Fibroblast of lung (primary cell): ENCODE measurements around the gene BARX2. TPM values are rescaled to one million over a fixed set of nuclear protein-coding genes. Genes with fewer than 3 reads are reported as not detected.

Source experiments
- DNase-seq, 2 donors: peaks; one replicate each; pipeline versions ENCODE4 v3.0.0 to v3.0.0-alpha.2; 2010; ENCODE audit warnings: low read depth in 2 of 2
- H2AFZ ChIP-seq: 2 replicates; pipeline ENCODE4 v1.5.1; 2012; ENCODE audit warnings: low read length, control low read depth, inconsistent platforms
- H3K27ac ChIP-seq: 2 replicates; pipeline ENCODE4 v1.5.1; 2011; ENCODE audit warnings: low read length, control low read depth; ENCODE audit not compliant: insufficient read depth
- H3K27me3 ChIP-seq: 2 replicates; pipeline ENCODE4 v1.5.1; 2011; ENCODE audit warnings: mild to moderate bottlenecking, low read length; ENCODE audit not compliant: control insufficient read depth, insufficient read depth
- H3K36me3 ChIP-seq: 2 replicates; pipeline ENCODE4 v1.5.1; 2011; ENCODE audit warnings: low read length; ENCODE audit not compliant: control insufficient read depth, insufficient read depth
- H3K4me1 ChIP-seq: 2 replicates; pipeline ENCODE4 v1.5.1; 2011; ENCODE audit warnings: low read length; ENCODE audit not compliant: control insufficient read depth, insufficient read depth; ENCODE audit errors: extremely low read depth
- H3K4me2 ChIP-seq: 2 replicates; pipeline ENCODE4 v1.5.1; 2011; ENCODE audit warnings: low read length, control low read depth; ENCODE audit not compliant: insufficient read depth; ENCODE audit errors: extremely low read depth
- H3K4me3 ChIP-seq, 4 experiments: fragments of 200-600 bp in 1 of 4; sonication (generic) in 1 of 4; replicated peaks in 1 of 4; 2 replicates each; pipeline ENCODE4 v1.5.1; 2011 to 2016; ENCODE audit warnings: low read length in 4 of 4, low read depth in 3 of 4, mild to moderate bottlenecking in 3 of 4, control low read depth in 2 of 4, inconsistent platforms in 1 of 4, mixed read lengths in 1 of 4; ENCODE audit not compliant: insufficient read depth in 1 of 4; ENCODE audit errors: control extremely low read depth in 1 of 4
- H3K79me2 ChIP-seq: 2 replicates; pipeline ENCODE4 v1.5.1; 2012; ENCODE audit warnings: mild to moderate bottlenecking, low read length, inconsistent platforms; ENCODE audit not compliant: control insufficient read depth, insufficient read depth
- H3K9ac ChIP-seq: 2 replicates; pipeline ENCODE4 v1.5.1; 2011; ENCODE audit warnings: mild to moderate bottlenecking, low read length, control low read depth; ENCODE audit not compliant: insufficient read depth
- H3K9me3 ChIP-seq: 2 replicates; pipeline ENCODE4 v1.5.1; 2012; ENCODE audit warnings: low read depth, low read length; ENCODE audit not compliant: control insufficient read depth, insufficient read depth
- H4K20me1 ChIP-seq: 2 replicates; pipeline ENCODE4 v1.5.1; 2011; ENCODE audit warnings: low read length; ENCODE audit not compliant: control insufficient read depth, insufficient read depth; ENCODE audit errors: extremely low read depth
- CTCF ChIP-seq, 2 donors: IDR thresholded peaks in 1 of 2; conservative IDR thresholded peaks in 1 of 2; 1 replicate in 1 of 2; 2 replicates in 1 of 2; pipeline ENCODE4 v1.5.1; 2011 to 2012; ENCODE audit warnings: low read length in 2 of 2, control low read depth in 1 of 2, inconsistent platforms in 1 of 2, low read depth in 1 of 2, mild to moderate bottlenecking in 1 of 2
- EZH2 ChIP-seq: IDR thresholded peaks from 2 replicates; pipeline ENCODE4 v1.5.1; 2012; ENCODE audit warnings: low read length, control low read depth, mild to moderate bottlenecking; ENCODE audit errors: missing control alignments
- polyA plus RNA-seq, 2 donors: library from polyadenylated mRNA; depleted of rRNA in 1 of 2; stranded (reverse) in 1 of 2; unstranded in 1 of 2; fragments of >200 nt; gene quantifications; 2 replicates each; pipeline ENCODE4 v1.2.1, GENCODE V29; 2011 to 2012; ENCODE audit warnings: missing spikeins in 1 of 2
- total RNA-seq: library from RNA; depleted of rRNA; stranded (reverse); fragments of >200 nt; gene quantifications from 2 replicates; pipeline ENCODE4 v1.2.1, GENCODE V29; 2014

Gene BARX2
- total and polyA plus RNA-seq, 2 donors (not counting 1 experiment from before 2014, with no cell fraction given), result not detected

- H3K36me3 ChIP-seq, result no peaks in the 10 kb centered on the region
- H3K79me2 ChIP-seq, result no peaks in the 10 kb centered on the region
- H3K4me1 ChIP-seq, result no peaks in the 10 kb centered on the region
- no peak for TF ChIP-seq EZH2
- no peak overlapping the region for H3K4me3 ChIP-seq
- H2AFZ ChIP-seq, result no peak overlapping the region
- no peaks in the 10 kb centered on the region for H3K9me3 ChIP-seq
- H3K27me3 ChIP-seq, result no peaks in the 10 kb centered on the region
- no peak overlapping the region for H3K4me2 ChIP-seq
- H3K9ac ChIP-seq, result no peak overlapping the region
- no peak for DNase-seq
- no peak overlapping the region for H3K27ac ChIP-seq
- no peaks in the 10 kb centered on the region for H4K20me1 ChIP-seq
Measured at GRCh38 chr11:129423426-129423825, 47.8 kb downstream of the BARX2 start.

- Histone ChIP-seq H3K9ac (no peak overlapping the region), H3K4me1 (no peaks in the 10 kb centered on the region), H3K9me3 (no peaks in the 10 kb centered on the region), H3K27me3 (no peaks in the 10 kb centered on the region), H3K4me2 (no peak overlapping the region), H4K20me1 (no peaks in the 10 kb centered on the region), H3K79me2 (no peaks in the 10 kb centered on the region), H3K4me3 (no peak overlapping the region), H3K36me3 (no peaks in the 10 kb centered on the region), H2AFZ (no peak overlapping the region), H3K27ac (no peak overlapping the region)
- DNase-seq, result no peak
- TF ChIP-seq EZH2 (no peak), CTCF (conservative IDR thresholded peaks at IDR 0.05 in 1 of 2, IDR thresholded peaks at IDR 0.05 in 1 of 2; ENCODE audit: low read depth in 1 of 2, low read length in 2 of 2) (no peak)
Measured at GRCh38 chr11:129425214-129425613, 49.6 kb downstream of the BARX2 start.

GRCh38 chr11:129426038-129426437, 50.4 kb downstream of the BARX2 start:
- Histone ChIP-seq H3K9ac (no peak overlapping the region), H3K36me3 (no peaks in the 10 kb centered on the region), H3K27ac (no peak overlapping the region), H3K9me3 (no peaks in the 10 kb centered on the region), H3K4me3 (no peak overlapping the region), H2AFZ (no peak overlapping the region), H3K27me3 (no peaks in the 10 kb centered on the region), H3K79me2 (no peaks in the 10 kb centered on the region), H3K4me1 (no peaks in the 10 kb centered on the region), H4K20me1 (no peaks in the 10 kb centered on the region), H3K4me2 (no peak overlapping the region)
- TF ChIP-seq EZH2, result no peak
- TF ChIP-seq CTCF (conservative IDR thresholded peaks at IDR 0.05 in 1 of 2, IDR thresholded peaks at IDR 0.05 in 1 of 2; ENCODE audit: low read depth in 1 of 2, low read length in 2 of 2), result no peak
- no peak for DNase-seq
